IPS-18a (cell line): ENCODE results near the gene CPNE5.

Source experiments
- H3K27ac ChIP-seq: one replicate; pipeline ENCODE4 v1.5.1; 2013; ENCODE audit warnings: low read length
- H3K27me3 ChIP-seq: one replicate; pipeline ENCODE4 v1.6.1; 2013; ENCODE audit warnings: mild to moderate bottlenecking, low read length; ENCODE audit not compliant: control insufficient read depth, insufficient read depth
- H3K36me3 ChIP-seq: one replicate; pipeline ENCODE4 v1.6.1; 2013; ENCODE audit warnings: low read depth, low read length; ENCODE audit not compliant: control insufficient read depth
- H3K4me1 ChIP-seq: one replicate; pipeline ENCODE4 v1.6.1; 2013; ENCODE audit warnings: low read depth, low read length; ENCODE audit not compliant: control insufficient read depth
- H3K4me3 ChIP-seq: one replicate; pipeline ENCODE4 v1.5.1; 2013; ENCODE audit warnings: low read length
- H3K9ac ChIP-seq: one replicate; pipeline ENCODE4 v1.6.1; 2013; ENCODE audit warnings: mild to moderate bottlenecking, low read length, moderate library complexity
- H3K9me3 ChIP-seq: one replicate; pipeline ENCODE4 v1.6.1; 2013; ENCODE audit warnings: low read depth, low read length; ENCODE audit not compliant: control insufficient read depth

Gene CPNE5

DNA sequence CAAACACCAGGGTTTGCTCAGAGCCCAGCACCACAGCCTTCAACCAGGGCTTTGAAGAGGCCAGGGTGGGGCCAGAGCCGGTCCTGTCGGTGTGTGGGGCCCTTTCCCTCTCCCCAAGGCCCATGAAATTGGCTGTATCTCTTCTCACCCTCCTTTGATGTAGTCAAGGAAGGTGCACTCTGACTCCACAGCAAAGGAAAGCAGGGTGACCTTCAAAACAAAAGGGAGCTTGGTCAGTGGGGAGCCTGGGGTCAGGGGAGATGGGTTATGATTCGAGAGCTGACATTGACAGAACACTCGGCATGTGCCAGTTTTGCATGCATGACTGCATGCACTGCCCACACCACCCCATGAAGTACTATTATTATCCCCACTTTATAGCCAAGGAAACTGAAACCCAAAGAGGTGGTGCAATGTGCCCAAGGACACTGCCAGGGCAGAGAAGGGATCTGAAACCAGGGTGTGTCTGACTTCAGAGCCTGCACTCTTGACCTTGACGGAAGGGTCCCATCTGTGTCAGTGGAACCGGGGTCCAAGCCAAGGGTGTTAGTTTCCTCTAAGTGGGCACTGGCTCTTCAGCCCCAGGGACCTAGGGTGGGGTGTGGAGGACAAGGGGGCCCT, 86.2 kb downstream of the CPNE5 start:
- no peaks in the 10 kb centered on the region for H3K36me3 ChIP-seq
- no peak overlapping the region for H3K27ac ChIP-seq
- no peak overlapping the region for H3K9ac ChIP-seq
- no peak overlapping the region for H3K4me3 ChIP-seq
- no peaks in the 10 kb centered on the region for H3K27me3 ChIP-seq
- no peaks in the 10 kb centered on the region for H3K9me3 ChIP-seq
- H3K4me1 ChIP-seq: peaks cover 3% of the 10 kb centered on the region

DNA sequence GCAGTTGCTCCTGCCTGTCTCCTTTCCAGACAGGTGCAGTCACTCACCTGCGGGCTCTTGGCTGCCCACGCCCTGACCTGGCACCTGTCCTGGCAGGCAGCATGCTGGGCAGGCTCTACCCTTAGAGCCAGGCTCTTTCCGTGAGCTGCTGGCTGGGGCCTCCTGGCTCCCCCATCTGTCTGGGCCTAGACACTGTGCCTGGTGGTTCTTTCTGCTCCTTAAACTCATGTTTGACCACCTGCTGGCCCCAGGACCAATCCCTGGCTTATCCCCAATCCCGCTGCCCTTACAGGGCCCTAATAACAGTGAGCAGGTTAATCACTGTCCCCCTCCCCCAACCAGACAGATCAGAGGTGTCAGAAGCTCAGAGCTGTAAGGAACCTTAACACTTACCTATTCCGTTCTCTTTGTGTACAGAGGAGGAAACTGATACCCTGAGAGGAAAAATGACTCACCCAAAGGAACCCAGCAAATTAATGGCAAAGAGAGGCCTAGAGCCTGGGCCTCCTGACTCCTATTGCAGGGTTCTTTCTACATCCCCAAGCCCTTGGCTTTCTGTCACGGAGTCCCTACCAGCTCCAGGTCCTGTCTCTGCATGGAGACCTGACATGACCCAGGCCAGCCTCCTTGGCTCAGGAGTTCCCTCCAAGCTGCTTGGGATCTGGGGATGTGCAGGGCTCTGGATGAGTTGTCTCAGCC, 86.9 kb downstream of the CPNE5 start:
- Histone ChIP-seq H3K4me3 (no peak overlapping the region), H3K4me1 (peaks cover 3% of the 10 kb centered on the region), H3K27me3 (no peaks in the 10 kb centered on the region), H3K36me3 (no peaks in the 10 kb centered on the region), H3K27ac (no peak overlapping the region), H3K9me3 (no peaks in the 10 kb centered on the region), H3K9ac (no peak overlapping the region)

DNA sequence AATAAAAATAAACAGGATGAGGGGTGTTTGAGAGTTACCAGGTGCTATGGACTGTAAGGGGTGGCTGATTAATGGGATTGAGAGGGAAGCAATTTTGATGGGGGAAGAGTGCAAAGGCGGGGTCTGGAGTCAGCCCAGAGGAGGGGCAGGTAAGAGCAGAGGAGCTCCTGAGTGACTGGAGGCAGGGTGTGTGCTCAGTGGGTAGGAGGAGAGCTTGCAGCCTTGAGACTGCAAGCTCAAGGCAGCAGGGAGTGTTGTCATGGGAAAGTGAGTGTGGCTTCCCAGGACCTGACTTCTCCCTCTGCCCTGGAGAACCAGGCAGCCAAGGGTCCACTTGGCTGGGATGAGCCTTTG, 87.4 kb downstream of the CPNE5 start:
- Histone ChIP-seq H3K4me1 (peaks cover 3% of the 10 kb centered on the region), H3K9me3 (no peaks in the 10 kb centered on the region), H3K27ac (no peak overlapping the region), H3K9ac (no peak overlapping the region), H3K4me3 (no peak overlapping the region), H3K27me3 (no peaks in the 10 kb centered on the region), H3K36me3 (no peaks in the 10 kb centered on the region)

- Histone ChIP-seq H3K36me3 (no peaks in the 10 kb centered on the region), H3K9me3 (no peaks in the 10 kb centered on the region), H3K4me1 (peaks cover 3% of the 10 kb centered on the region), H3K27ac (no peak overlapping the region), H3K27me3 (no peaks in the 10 kb centered on the region), H3K4me3 (no peak overlapping the region), H3K9ac (no peak overlapping the region)
These were observed 88.2 kb downstream of the CPNE5 start for GRCh38 chr6:36751091-36751490.

GRCh38 chr6:36749829-36750489, 89.3 kb downstream of the CPNE5 start:
- H3K4me1 ChIP-seq: peaks cover 3% of the 10 kb centered on the region
- H3K9me3 ChIP-seq: no peaks in the 10 kb centered on the region
- no peaks in the 10 kb centered on the region for H3K36me3 ChIP-seq
- no peak overlapping the region for H3K27ac ChIP-seq
- no peak overlapping the region for H3K9ac ChIP-seq
- no peaks in the 10 kb centered on the region for H3K27me3 ChIP-seq
- no peak overlapping the region for H3K4me3 ChIP-seq

DNA sequence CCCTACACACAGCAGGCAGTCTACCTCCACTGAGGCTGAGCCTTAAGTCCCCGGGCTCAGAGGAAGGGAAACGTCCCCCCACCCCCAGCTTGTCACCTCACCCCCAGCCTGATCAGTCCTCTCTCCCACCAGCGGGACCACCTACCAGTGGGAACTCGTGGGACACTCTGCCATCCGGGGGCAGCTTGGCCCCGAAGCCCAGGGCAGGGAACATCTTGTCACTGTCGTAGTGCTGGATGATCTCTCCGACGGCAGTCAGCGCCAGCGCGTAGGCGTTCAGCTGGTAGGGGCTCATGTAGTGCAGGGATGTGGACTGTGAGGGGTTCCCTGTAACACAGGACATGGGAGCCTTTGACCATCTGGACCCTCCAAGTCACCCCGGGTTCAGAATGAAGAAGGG, 93.0 kb downstream of the CPNE5 start:
- Histone ChIP-seq H3K4me3 (no peak overlapping the region), H3K9me3 (no peaks in the 10 kb centered on the region), H3K9ac (no peak overlapping the region), H3K27ac (no peak overlapping the region), H3K4me1 (no peaks in the 10 kb centered on the region), H3K27me3 (no peaks in the 10 kb centered on the region), H3K36me3 (no peaks in the 10 kb centered on the region)

- H3K4me1 ChIP-seq: no peaks in the 10 kb centered on the region
- H3K27me3 ChIP-seq: no peaks in the 10 kb centered on the region
- no peaks in the 10 kb centered on the region for H3K36me3 ChIP-seq
- no peak overlapping the region for H3K4me3 ChIP-seq
- H3K27ac ChIP-seq: no peak overlapping the region
- H3K9ac ChIP-seq: no peak overlapping the region
- H3K9me3 ChIP-seq: no peaks in the 10 kb centered on the region
These were observed 93.4 kb downstream of the CPNE5 start for GRCh38 chr6:36745836-36746235.

GRCh38 chr6:36745283-36745682, 94.0 kb downstream of the CPNE5 start:
- no peaks in the 10 kb centered on the region for H3K4me1 ChIP-seq
- no peak overlapping the region for H3K27ac ChIP-seq
- H3K4me3 ChIP-seq: no peak overlapping the region
- no peaks in the 10 kb centered on the region for H3K27me3 ChIP-seq
- H3K9ac ChIP-seq: no peak overlapping the region
- no peaks in the 10 kb centered on the region for H3K9me3 ChIP-seq
- H3K36me3 ChIP-seq: no peaks in the 10 kb centered on the region

- Histone ChIP-seq H3K4me1 (no peaks in the 10 kb centered on the region), H3K9ac (no peak overlapping the region)
These were observed 95.0 kb downstream of the CPNE5 start for GRCh38 chr6:36744304-36744673.

DNA sequence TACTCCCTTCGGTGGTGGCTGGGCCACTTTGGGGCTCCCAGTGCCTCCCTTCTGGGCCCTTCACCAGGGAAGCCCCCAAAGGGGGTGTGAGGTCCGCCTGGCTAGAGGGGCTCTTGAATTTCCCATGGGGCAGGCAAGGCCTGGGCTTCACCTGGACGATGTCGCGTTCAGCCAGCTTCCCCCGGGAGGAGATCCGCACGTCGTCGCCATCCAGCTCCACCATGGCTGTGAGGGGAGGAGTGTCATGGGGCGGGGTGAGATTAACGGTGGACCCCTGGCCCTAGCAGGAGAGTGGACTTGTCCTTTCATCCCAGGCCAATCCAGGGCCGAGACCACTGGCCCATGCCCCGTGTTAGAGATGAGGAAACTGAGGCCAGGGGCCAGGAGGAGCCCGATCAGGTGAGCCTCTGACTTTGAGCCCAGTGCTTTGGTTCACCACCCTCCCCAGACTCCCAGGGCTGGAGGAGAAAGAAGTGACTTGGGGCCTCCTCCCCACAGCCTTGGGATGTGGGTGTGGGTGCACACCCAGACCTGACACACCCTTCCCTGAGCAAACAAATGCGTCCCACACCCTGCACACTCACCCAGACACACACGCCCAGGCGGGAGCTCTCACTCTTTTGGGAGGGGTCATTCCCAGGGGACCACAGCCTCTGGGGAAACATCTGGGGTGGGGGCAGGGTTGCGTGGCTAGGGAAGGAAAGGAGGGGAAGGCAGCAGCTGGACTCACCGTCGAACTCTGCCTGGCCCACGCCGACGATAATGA, 95.5 kb downstream of the CPNE5 start:
- H3K4me1 ChIP-seq: no peaks in the 10 kb centered on the region
- H3K27ac ChIP-seq: no peak overlapping the region
- H3K9me3 ChIP-seq: no peaks in the 10 kb centered on the region
- no peaks in the 10 kb centered on the region for H3K27me3 ChIP-seq
- no peaks in the 10 kb centered on the region for H3K36me3 ChIP-seq
- no peak overlapping the region for H3K4me3 ChIP-seq
- H3K9ac ChIP-seq: no peak overlapping the region

More at GRCh38 chr6:36744304-36744673, 95.0 kb downstream of the CPNE5 start:
- Histone ChIP-seq H3K9me3 (no peaks in the 10 kb centered on the region), H3K36me3 (no peaks in the 10 kb centered on the region), H3K27me3 (no peaks in the 10 kb centered on the region), H3K4me3 (no peak overlapping the region), H3K27ac (no peak overlapping the region)

GRCh38 chr6:36743032-36743431, 96.2 kb downstream of the CPNE5 start:
- no peak overlapping the region for H3K27ac ChIP-seq
- H3K4me1 ChIP-seq: no peaks in the 10 kb centered on the region
- no peak overlapping the region for H3K4me3 ChIP-seq
- H3K36me3 ChIP-seq: no peaks in the 10 kb centered on the region
- no peak overlapping the region for H3K9ac ChIP-seq
- H3K27me3 ChIP-seq: no peaks in the 10 kb centered on the region
- no peaks in the 10 kb centered on the region for H3K9me3 ChIP-seq
